OCI-LY1 (cell line): ENCODE measurements around the gene METTL26.

Experiments used
- H2AFZ ChIP-seq: fragments of 200-600 bp; sonication (generic), shearing (Covaris generic); 2 replicates; pipeline ENCODE4 v1.6.0; 2014; ENCODE audit warnings: antibody characterized with exemption, mild to moderate bottlenecking, low read length
- H3F3A ChIP-seq: fragments of 200-600 bp; sonication (generic), shearing (Covaris generic); 2 replicates; pipeline ENCODE4 v1.6.0; 2014; ENCODE audit warnings: mild to moderate bottlenecking, antibody characterized with exemption, low read length, moderate library complexity; ENCODE audit not compliant: insufficient read depth
- H3K27ac ChIP-seq: fragments of 200-600 bp; sonication (generic); 2 replicates; pipeline ENCODE4 v1.5.1; 2014; ENCODE audit warnings: low read length, mixed run types, mild to moderate bottlenecking, low read depth; ENCODE audit not compliant: poor library complexity, severe bottlenecking
- H3K27me3 ChIP-seq: fragments of 200-600 bp; sonication (generic); 2 replicates; pipeline ENCODE4 v1.6.0; 2014; ENCODE audit warnings: antibody characterized with exemption, mild to moderate bottlenecking, low read length, moderate library complexity; ENCODE audit not compliant: insufficient read depth
- H3K36me3 ChIP-seq: fragments of 200-600 bp; sonication (generic); 2 replicates; pipeline ENCODE4 v1.6.1; 2014; ENCODE audit warnings: mild to moderate bottlenecking, antibody characterized with exemption, low read length, moderate library complexity, mixed read lengths; ENCODE audit not compliant: insufficient read depth
- H3K4me1 ChIP-seq: fragments of 200-600 bp; sonication (generic); 2 replicates; pipeline ENCODE4 v1.5.1; 2014; ENCODE audit warnings: mild to moderate bottlenecking, low read length, moderate library complexity; ENCODE audit not compliant: insufficient read depth, severe bottlenecking
- H3K4me2 ChIP-seq: fragments of 200-600 bp; sonication (generic), shearing (Covaris generic); 2 replicates; pipeline ENCODE4 v1.6.1; 2014; ENCODE audit warnings: low read length
- H3K4me3 ChIP-seq: fragments of 200-600 bp; sonication (generic); 2 replicates; pipeline ENCODE4 v1.5.1; 2014; ENCODE audit warnings: low read length, low read depth, mild to moderate bottlenecking, mixed read lengths; ENCODE audit not compliant: poor library complexity, severe bottlenecking
- H3K79me2 ChIP-seq: fragments of 200-600 bp; shearing (Covaris generic); 2 replicates; pipeline ENCODE4 v1.6.1; 2016; ENCODE audit warnings: mixed run types, low read length, mixed read lengths; ENCODE audit not compliant: insufficient read depth
- H3K9ac ChIP-seq: fragments of 200-600 bp; sonication (generic), shearing (Covaris generic); 2 replicates; pipeline ENCODE4 v1.6.1; 2014; ENCODE audit warnings: mild to moderate bottlenecking, low read length, mixed read lengths
- H3K9me2 ChIP-seq: fragments of 200-600 bp; sonication (generic), shearing (Covaris generic); 2 replicates; pipeline ENCODE4 v1.6.1; 2014; ENCODE audit warnings: low read depth, mild to moderate bottlenecking, low read length, mixed read lengths
- H3K9me3 ChIP-seq: fragments of 200-600 bp; shearing (Covaris generic); 2 replicates; pipeline ENCODE4 v1.6.1; 2014; ENCODE audit warnings: low read length, mixed read lengths
- H4K20me1 ChIP-seq: fragments of 200-600 bp; sonication (generic), shearing (Covaris generic); 2 replicates; pipeline ENCODE4 v1.6.0; 2016; ENCODE audit warnings: mild to moderate bottlenecking, low read length; ENCODE audit not compliant: insufficient read depth
- EZH2 ChIP-seq: fragments of 200-600 bp; sonication (generic), shearing (Covaris generic); IDR thresholded peaks from 2 replicates; pipeline ENCODE4 v1.8.0; 2017; ENCODE audit warnings: borderline replicate concordance, mixed run types, mild to moderate bottlenecking, antibody characterized with exemption, low read length, moderate library complexity, mixed read lengths
- TF ChIP-seq, protein P1 (sequence below): fragments of 200-600 bp; sonication (generic), shearing (Covaris generic); IDR thresholded peaks from 2 replicates; pipeline ENCODE4 v1.5.1; 2017; ENCODE audit warnings: mild to moderate bottlenecking, antibody characterized with exemption, low read length, moderate library complexity, mixed read lengths

The METTL26 gene

DNA sequence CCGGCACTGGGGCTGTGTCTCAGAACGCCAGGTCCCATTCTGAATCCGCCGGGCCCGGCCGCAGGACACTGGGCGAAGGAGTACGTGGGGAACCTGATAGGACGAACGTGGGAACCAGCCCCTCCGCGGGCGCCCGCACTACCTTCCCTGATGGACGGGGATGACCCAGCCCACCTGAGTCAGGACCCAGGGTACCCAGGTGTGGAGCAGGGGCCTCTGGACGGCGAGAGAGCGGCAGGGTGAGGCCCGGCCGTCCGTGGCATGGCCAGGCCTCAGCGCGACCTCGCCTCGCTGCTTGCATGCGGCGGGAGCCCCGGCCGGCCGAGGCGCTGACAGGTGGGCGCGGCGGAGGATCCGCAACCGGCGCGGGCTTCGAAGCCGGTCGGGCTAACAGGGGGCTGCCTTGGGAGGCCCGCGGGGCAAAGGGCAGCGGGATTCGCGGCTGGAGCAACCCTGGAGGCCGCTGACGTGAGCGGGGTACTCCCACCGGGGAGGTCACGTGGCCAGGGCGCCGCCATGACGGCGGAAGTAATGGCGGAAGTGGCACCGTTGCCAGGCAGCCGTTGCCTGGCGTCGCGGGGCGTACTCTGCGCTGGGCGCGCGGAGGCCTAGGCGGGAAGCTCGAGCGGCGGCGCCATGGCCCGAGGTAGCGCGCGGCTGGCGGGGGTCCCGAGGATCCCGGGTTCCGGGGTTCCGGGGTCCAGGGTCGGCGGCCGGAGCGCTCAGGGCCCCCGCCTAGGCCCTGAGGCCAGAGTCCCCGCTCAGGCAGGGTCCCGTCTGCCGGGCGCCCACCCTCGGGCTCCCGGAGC lies 12.9 kb upstream of the METTL26 start, which contains the start of gene WDR90:
Gene WDR90, plus strand, starts transcription at position 585 of the 809 bp plus-strand sequence. Its CDS starts 52 bp downstream, at position 637.
- Histone ChIP-seq H3K9me2 (no peaks in the 10 kb centered on the region), H3F3A (no peaks in the 10 kb centered on the region), H3K79me2 (no peaks in the 10 kb centered on the region), H3K4me2 (peak within 1 kb of the TSS; percentile 99), H3K9me3 (no peaks in the 10 kb centered on the region), H3K36me3 (peaks cover 21% of the 10 kb centered on the region), H3K4me1 (peaks cover 43% of the 10 kb centered on the region), H4K20me1 (no peaks in the 10 kb centered on the region), H3K9ac (peak within 1 kb of the TSS; percentile 90), H3K27me3 (no peaks in the 10 kb centered on the region), H3K27ac (peak within 1 kb of the TSS; percentile 64), H2AFZ (no peak within 1 kb of the TSS), H3K4me3 (peak within 1 kb of the TSS; percentile 88)
- no peak for TF ChIP-seq EZH2
- TF ChIP-seq, protein P1, sequence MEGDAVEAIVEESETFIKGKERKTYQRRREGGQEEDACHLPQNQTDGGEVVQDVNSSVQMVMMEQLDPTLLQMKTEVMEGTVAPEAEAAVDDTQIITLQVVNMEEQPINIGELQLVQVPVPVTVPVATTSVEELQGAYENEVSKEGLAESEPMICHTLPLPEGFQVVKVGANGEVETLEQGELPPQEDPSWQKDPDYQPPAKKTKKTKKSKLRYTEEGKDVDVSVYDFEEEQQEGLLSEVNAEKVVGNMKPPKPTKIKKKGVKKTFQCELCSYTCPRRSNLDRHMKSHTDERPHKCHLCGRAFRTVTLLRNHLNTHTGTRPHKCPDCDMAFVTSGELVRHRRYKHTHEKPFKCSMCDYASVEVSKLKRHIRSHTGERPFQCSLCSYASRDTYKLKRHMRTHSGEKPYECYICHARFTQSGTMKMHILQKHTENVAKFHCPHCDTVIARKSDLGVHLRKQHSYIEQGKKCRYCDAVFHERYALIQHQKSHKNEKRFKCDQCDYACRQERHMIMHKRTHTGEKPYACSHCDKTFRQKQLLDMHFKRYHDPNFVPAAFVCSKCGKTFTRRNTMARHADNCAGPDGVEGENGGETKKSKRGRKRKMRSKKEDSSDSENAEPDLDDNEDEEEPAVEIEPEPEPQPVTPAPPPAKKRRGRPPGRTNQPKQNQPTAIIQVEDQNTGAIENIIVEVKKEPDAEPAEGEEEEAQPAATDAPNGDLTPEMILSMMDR, result no peak

DNA sequence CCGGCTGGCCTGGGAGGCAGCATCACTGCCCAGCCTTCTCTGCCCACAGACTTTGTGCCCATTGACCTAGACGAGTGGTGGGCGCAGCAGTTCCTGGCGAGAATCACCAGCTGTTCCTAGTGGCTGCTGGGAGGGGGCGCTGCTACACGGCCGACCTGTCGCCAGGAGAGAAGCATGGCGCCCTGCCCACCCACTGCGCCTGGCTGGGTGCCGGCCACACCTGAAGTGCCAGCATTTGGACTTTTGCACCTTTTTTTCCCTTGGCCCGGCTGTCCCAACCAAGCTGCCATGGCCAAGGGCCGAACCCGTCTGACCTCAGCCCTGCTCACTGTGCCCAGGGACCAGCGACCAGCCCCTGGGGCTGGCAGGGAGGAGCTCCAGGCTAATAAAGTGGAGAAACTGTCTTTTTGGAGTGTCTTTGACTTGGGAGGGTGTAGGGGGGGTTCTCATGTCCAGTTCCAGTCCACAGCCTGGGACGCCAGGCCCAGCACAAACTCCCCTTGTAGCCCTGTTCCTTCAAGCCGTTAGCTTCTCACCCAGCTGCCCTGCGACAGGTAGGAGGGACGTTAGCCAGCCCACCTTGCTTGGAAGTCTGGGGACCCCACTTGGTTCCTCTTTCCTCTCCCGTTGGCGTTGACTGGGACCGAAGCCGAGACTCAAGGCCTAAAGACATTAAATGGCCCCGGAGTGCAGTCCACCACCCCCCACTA lies 12.1 kb upstream of the METTL26 start:
- Histone ChIP-seq H3K4me2 (peak overlapping the region; percentile 99), H4K20me1 (no peaks in the 10 kb centered on the region), H3K4me1 (peaks cover 43% of the 10 kb centered on the region), H3K9me2 (no peaks in the 10 kb centered on the region), H3K27me3 (no peaks in the 10 kb centered on the region), H2AFZ (no peak overlapping the region), H3K9ac (peak overlapping the region; percentile 90), H3K27ac (peak overlapping the region; percentile 64), H3K4me3 (peak overlapping the region; percentile 88), H3K79me2 (no peaks in the 10 kb centered on the region), H3F3A (no peaks in the 10 kb centered on the region), H3K36me3 (peaks cover 13% of the 10 kb centered on the region), H3K9me3 (no peaks in the 10 kb centered on the region)
- TF ChIP-seq, protein P1, result peak; percentile 76
- TF ChIP-seq EZH2, result no peak

DNA sequence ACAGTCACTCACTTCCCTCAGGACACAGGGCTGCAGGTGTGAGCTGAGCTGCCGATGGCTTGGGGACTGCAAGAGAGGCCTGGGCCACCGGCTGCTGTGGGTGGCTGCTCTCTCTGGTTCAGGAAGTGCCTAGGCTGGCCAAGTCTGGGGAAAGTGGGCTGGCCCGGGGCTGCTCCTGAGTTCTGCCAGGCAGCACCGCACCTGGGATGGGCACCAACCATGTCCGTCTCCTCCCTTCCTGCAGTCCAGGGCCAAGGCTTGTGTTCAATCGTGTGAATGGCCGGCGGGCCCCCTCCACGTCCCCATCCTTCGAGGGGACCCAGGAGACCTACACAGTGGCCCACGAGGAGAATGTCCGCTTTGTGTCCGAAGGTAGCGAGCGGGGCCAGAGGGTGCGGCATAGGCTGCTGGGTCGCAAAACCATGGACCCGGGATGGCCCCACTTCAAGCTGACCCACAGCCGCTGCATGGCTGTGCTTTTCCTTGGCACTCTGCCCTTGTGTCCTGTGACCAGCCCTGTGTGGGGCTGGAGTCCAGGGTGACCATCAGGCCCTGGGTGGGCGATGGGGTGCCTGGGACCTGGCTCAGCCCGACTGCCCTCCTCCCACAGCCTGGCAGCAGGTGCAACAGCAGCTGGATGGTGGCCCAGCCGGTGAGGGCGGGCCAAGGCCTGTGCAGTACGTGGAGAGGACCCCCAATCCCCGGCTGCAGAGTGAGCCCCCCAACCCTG lies 11.2 kb upstream of the METTL26 start:
- Histone ChIP-seq H3K9me3 (no peaks in the 10 kb centered on the region), H3K9ac (no peak overlapping the region; the same call in 1 of the 2 replicates), H4K20me1 (no peaks in the 10 kb centered on the region), H3K4me1 (peaks cover 52% of the 10 kb centered on the region), H3K27me3 (no peaks in the 10 kb centered on the region), H2AFZ (no peak overlapping the region), H3K4me2 (peak overlapping the region; percentile 99; the same call in 1 of the 2 replicates), H3K4me3 (peak overlapping the region; percentile 88), H3K9me2 (no peaks in the 10 kb centered on the region), H3K27ac (no peak overlapping the region), H3K36me3 (peaks cover 12% of the 10 kb centered on the region; the same call in 1 of the 2 replicates), H3K79me2 (no peaks in the 10 kb centered on the region), H3F3A (no peaks in the 10 kb centered on the region)
- no peak for TF ChIP-seq EZH2
- TF ChIP-seq, protein P1, result no peak
